A549 (cell line): ENCODE measurements around the gene NXN. TPM values are rescaled to one million over a fixed set of nuclear protein-coding genes. Genes with fewer than 3 reads are reported as not detected.

ENCODE experiments used
- ATAC-seq, 2 experiments: fragments of 200-7000 bp in 1 of 2; fragments of >200 bp in 1 of 2; cut with Nextera tagmentation in 1 of 2; cut with Tn5 transposase in 1 of 2; 3 replicates each; pipeline versions ENCODE4 v1.8.0 to v1.9.1; 2018 to 2020; ENCODE audit warnings: mild to moderate bottlenecking in 1 of 2, moderate library complexity in 1 of 2
- CTCF ChIA-PET: fragments of 300-600 bp; sonication (Branson Sonifier 250); formaldehyde crosslinking; extraction: SDS; loops from one replicate; lab custom pipeline; 2021; ENCODE audit warnings: antibody characterized with exemption, inconsistent platforms; lab: Yijun Ruan, JAX
- POLR2A ChIA-PET: fragments of 350-600 bp; formaldehyde crosslinking; extraction: SDS; loops from one replicate; lab custom pipeline; 2021; ENCODE audit warnings: antibody characterized with exemption, inconsistent platforms; lab: Yijun Ruan, JAX
- DNase-seq, 2 experiments: peaks; one replicate each; pipeline versions ENCODE4 v3.0.0 to v3.0.0-alpha.2; 2011 to 2016; ENCODE audit warnings: low read depth in 1 of 2, low spot score in 1 of 2
- FAIRE-seq: peaks from 2 replicates; lab custom pipeline; 2011; peaks lifted over from hg19 to GRCh38; lab: Jason Lieb, UNC
- H3K27ac ChIP-seq, 2 experiments: fragments of >200 bp; sonication (Bioruptor Twin); formaldehyde crosslinking; 3 replicates each; pipeline ENCODE4 v1.5.1; 2016 to 2017
- H3K4me1 ChIP-seq: fragments of >200 bp; sonication (Bioruptor Twin); formaldehyde crosslinking; 3 replicates; pipeline ENCODE4 v1.6.1; 2016
- H3K4me2 ChIP-seq: fragments of >200 bp; sonication (Bioruptor Twin); formaldehyde crosslinking; 3 replicates; pipeline ENCODE4 v1.6.1; 2016
- H3K4me3 ChIP-seq: fragments of >200 bp; sonication (Bioruptor Twin); formaldehyde crosslinking; 3 replicates; pipeline ENCODE4 v1.5.1; 2016
- H3K9me3 ChIP-seq: fragments of >200 bp; sonication (Bioruptor Twin); formaldehyde crosslinking; 3 replicates; pipeline ENCODE4 v1.6.1; 2016
- ATOH8 ChIP-seq: fragments of 250-450 bp; sonication (Bioruptor Pico); IDR thresholded peaks from 2 replicates; pipeline ENCODE4 v1.5.0; 2020; ENCODE audit warnings: low read depth, mild to moderate bottlenecking, moderate library complexity
- BCL3 ChIP-seq: fragments of >200 bp; sonication (Bioruptor Twin); formaldehyde crosslinking; IDR thresholded peaks from 3 replicates; pipeline ENCODE4 v1.6.1; 2016
- CBX2 ChIP-seq: fragments of 200-600 bp; sonication (generic); IDR thresholded peaks from 2 replicates; pipeline ENCODE4 v1.6.1; 2016; ENCODE audit warnings: low read depth, mild to moderate bottlenecking, borderline replicate concordance
- CBX8 ChIP-seq: fragments of 200-600 bp; sonication (generic); IDR thresholded peaks from 2 replicates; pipeline ENCODE4 v1.6.1; 2016
- CEBPB ChIP-seq, 2 experiments: fragments of >200 bp in 1 of 2; sonication (Bioruptor Twin) in 1 of 2; formaldehyde crosslinking in 1 of 2; IDR thresholded peaks; 2 replicates each; pipeline ENCODE4 v1.6.1; 2012 to 2016
- CHD2 ChIP-seq: fragments of 150-350 bp; IDR thresholded peaks from 2 replicates; pipeline ENCODE4 v1.6.1; 2014; ENCODE audit warnings: low read length; ENCODE audit not compliant: partially characterized antibody
- EP300 ChIP-seq, 2 experiments: fragments of >200 bp; sonication (Bioruptor Twin); formaldehyde crosslinking; IDR thresholded peaks; 2 replicates in 1 of 2; 3 replicates in 1 of 2; pipeline ENCODE4 v1.6.1; 2016 to 2017
- ESRRA ChIP-seq: fragments of 150-350 bp; IDR thresholded peaks from 2 replicates; pipeline ENCODE4 v1.6.1; 2014; ENCODE audit warnings: mild to moderate bottlenecking, low read length, borderline replicate concordance
- FOSL2 ChIP-seq, 2 experiments: fragments of 450-650 bp in 1 of 2; fragments of >200 bp in 1 of 2; sonication (Bioruptor Twin) in 1 of 2; formaldehyde crosslinking; IDR thresholded peaks; 2 replicates each; pipeline versions ENCODE4 v1.5.0 to v1.6.1; 2016 to 2020; ENCODE audit warnings: mild to moderate bottlenecking in 1 of 2, moderate library complexity in 1 of 2
- GATA3 ChIP-seq: IDR thresholded peaks from 2 replicates; pipeline ENCODE4 v1.6.1; 2012; ENCODE audit warnings: borderline replicate concordance
- HEYL ChIP-seq: fragments of 250-450 bp; sonication (Bioruptor Pico); IDR thresholded peaks from 2 replicates; pipeline ENCODE4 v1.8.0; 2021; ENCODE audit warnings: mild to moderate bottlenecking, moderate library complexity
- HOXB13 ChIP-seq: fragments of 250-450 bp; sonication (Bioruptor Pico); IDR thresholded peaks from 2 replicates; pipeline ENCODE4 v1.5.0; 2020; ENCODE audit warnings: low read depth, mild to moderate bottlenecking, moderate library complexity
- JUN ChIP-seq, 2 experiments: fragments of >200 bp; sonication (Bioruptor Twin); formaldehyde crosslinking; IDR thresholded peaks; 2 replicates in 1 of 2; 3 replicates in 1 of 2; pipeline ENCODE4 v1.6.1; 2016 to 2017
- JUNB ChIP-seq: fragments of >200 bp; sonication (Bioruptor Twin); formaldehyde crosslinking; IDR thresholded peaks from 2 replicates; pipeline ENCODE4 v1.6.1; 2016
- KDM1A ChIP-seq: fragments of 200-600 bp; sonication (generic); IDR thresholded peaks from 2 replicates; pipeline ENCODE4 v1.6.1; 2016; ENCODE audit warnings: low read depth, mild to moderate bottlenecking
- KDM5A ChIP-seq: fragments of 200-600 bp; sonication (generic); IDR thresholded peaks from 2 replicates; pipeline ENCODE4 v1.6.1; 2016; ENCODE audit warnings: antibody characterized with exemption, mild to moderate bottlenecking
- MAX ChIP-seq: IDR thresholded peaks from 2 replicates; pipeline ENCODE4 v1.6.1; 2012
- MAZ ChIP-seq: fragments of 150-350 bp; IDR thresholded peaks from 2 replicates; pipeline ENCODE4 v1.6.1; 2014; ENCODE audit warnings: antibody characterized with exemption, low read depth, low read length, borderline replicate concordance
- MYC ChIP-seq: IDR thresholded peaks from 2 replicates; pipeline ENCODE4 v1.6.1; 2012; ENCODE audit warnings: mild to moderate bottlenecking, inconsistent platforms, low read length, improper control_type of control experiment, borderline replicate concordance
- NPAS2 ChIP-seq: fragments of 250-450 bp; sonication (Bioruptor Pico); IDR thresholded peaks from 2 replicates; pipeline ENCODE4 v1.8.0; 2022; ENCODE audit warnings: mild to moderate bottlenecking, moderate library complexity, borderline replicate concordance
- NR3C1 ChIP-seq: fragments of >200 bp; sonication (Bioruptor Twin); formaldehyde crosslinking; IDR thresholded peaks from 3 replicates; pipeline ENCODE4 v1.6.1; 2017
- PHF8 ChIP-seq: fragments of 200-600 bp; sonication (generic); IDR thresholded peaks from 2 replicates; pipeline ENCODE4 v1.6.1; 2016; ENCODE audit warnings: low read depth, mild to moderate bottlenecking, antibody characterized with exemption, moderate library complexity, borderline replicate concordance
- RNF2 ChIP-seq: fragments of 200-600 bp; sonication (generic); IDR thresholded peaks from 2 replicates; pipeline ENCODE4 v1.6.1; 2016; ENCODE audit warnings: low read depth, mild to moderate bottlenecking, antibody characterized with exemption, moderate library complexity, borderline replicate concordance
- TFCP2L1 ChIP-seq: fragments of 250-450 bp; sonication (Bioruptor Pico); IDR thresholded peaks from 2 replicates; pipeline ENCODE4 v1.5.0; 2021; ENCODE audit warnings: mild to moderate bottlenecking
- ZSCAN20 ChIP-seq: fragments of 250-450 bp; sonication (Bioruptor Pico); IDR thresholded peaks from 2 replicates; pipeline ENCODE4 v1.8.0; 2022; ENCODE audit warnings: mild to moderate bottlenecking, moderate library complexity
- whole genome bisulfite sequencing: methylation state at CpG from one replicate; pipeline ENCODE4 v1.1.6; 2017; ENCODE audit errors: missing lambda C conversion rate; 5-methylcytosine and 5-hydroxymethylcytosine counted together
- polyA plus RNA-seq, 4 experiments: library from polyadenylated mRNA; depleted of rRNA in 3 of 4; stranded (reverse); fragments of >200 nt; fragmentation: RNase III in 1 of 4; extraction: RNeasy Plus Mini Kit Qiagen cat#74134 plus additional on column Dnase treatment in 1 of 4; gene quantifications; 2 replicates in 3 of 4; 3 replicates in 1 of 4; pipeline ENCODE4 v1.2.3, GENCODE V29; 2011 to 2017

NXN gene
- polyA plus RNA-seq, 2 of the 4 experiments (the other 2 are of a cell fraction): 24.6 to 31.1 TPM

GRCh38 chr17:927611-928461 is 51.7 kb downstream of the NXN start:
- Histone ChIP-seq H3K9me3 (no peaks in the 10 kb centered on the region), H3K4me2 (peak overlapping the region; percentile 64), H3K4me1 (peaks cover 53% of the 10 kb centered on the region), H3K4me3 (no peak overlapping the region), H3K27ac (peak overlapping the region; percentile 51 to 69)
- peak; percentile 78 to 80 for ATAC-seq
- peak; percentile 81 for FAIRE-seq
- POLR2A ChIA-PET: interaction anchor here (1.1 to 1.7 kb wide), 3 partner anchors 24 to 146 kb away, joined by 3 to 5 read pairs (median 3); partner anchors contain the start of genes GLOD4 and MRM3
- no peak for TF ChIP-seq HEYL (CRISPR knock-in tag)
- no peak for TF ChIP-seq CHD2
- TF ChIP-seq BCL3: 0 out of 3 replicates have a peak, but pooled peaks have one; percentile 17
- no peak for TF ChIP-seq NPAS2 (CRISPR knock-in tag)
- TF ChIP-seq CEBPB (IDR thresholded peaks at IDR 0.05): peak in 1 of 2 experiments; percentile 71; a peak in 2 of 4 replicates
- no peak for TF ChIP-seq MYC
- no peak for TF ChIP-seq PHF8
- TF ChIP-seq ZSCAN20: no peak
- TF ChIP-seq MAZ: no peak
- peak; percentile 62 for TF ChIP-seq JUNB
- peak in 1 of 2 experiments; percentile 81; a peak in 2 of 5 replicates for TF ChIP-seq EP300 (IDR thresholded peaks at IDR 0.05)
- TF ChIP-seq JUN (IDR thresholded peaks at IDR 0.05): peak; percentile 47 to 59; a peak in 1 of 5 replicates
- TF ChIP-seq CBX2: no peak
- TF ChIP-seq GATA3: peak; percentile 74; the same call in 1 of the 2 replicates
- TF ChIP-seq FOSL2 (IDR thresholded peaks at IDR 0.05): no peak
- peak; percentile 62; the same call in 1 of the 2 replicates for TF ChIP-seq FOSL2 (CRISPR knock-in tag; IDR thresholded peaks at IDR 0.05)
- TF ChIP-seq MAX: peak; percentile 68
- TF ChIP-seq KDM5A: no peak
- TF ChIP-seq TFCP2L1 (CRISPR knock-in tag): no peak
- DNase-seq: peak; percentile 69 to 72
- CTCF ChIA-PET: interaction anchor here (0.6 to 7.6 kb wide), 15 partner anchors 10 to 132 kb away, joined by 3 to 52 read pairs (median 5); partner anchors contain the start of gene NXN
- WGBS: 51% methylated on average over 17 of the region's 17 CpGs

DNA sequence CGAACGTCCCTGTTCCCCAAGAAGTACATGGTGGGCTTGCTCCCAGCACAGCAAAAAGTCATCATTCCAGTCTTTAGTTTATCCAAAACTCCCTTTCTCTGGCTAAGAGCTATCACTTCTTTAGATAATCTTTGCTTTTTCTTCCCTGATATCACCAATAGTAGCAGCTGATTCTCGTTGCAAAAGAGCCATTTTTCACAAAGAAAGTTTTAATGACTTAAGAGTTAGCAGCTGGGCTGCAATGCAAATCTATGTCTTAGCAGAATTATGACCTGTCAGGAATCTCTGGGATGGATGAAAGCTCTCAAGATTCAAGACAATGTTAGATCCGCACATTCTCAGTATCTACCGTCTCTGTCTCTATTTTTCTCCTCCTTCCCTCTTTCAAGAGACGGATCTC is 53.8 kb downstream of the NXN start:
- ChIA-PET POLR2A (interaction anchor here (0.6 kb wide), 2 partner anchors 26 to 29 kb away, joined by 4 to 5 read pairs; no protein-coding TSS in a partner anchor), CTCF (interaction anchor here (1.0 to 7.6 kb wide), 5 partner anchors 11 to 71 kb away, joined by 4 to 52 read pairs (median 7); partner anchors contain the start of genes NXN and TIMM22)
- Histone ChIP-seq H3K4me3 (no peak overlapping the region), H3K4me1 (peaks cover 51% of the 10 kb centered on the region), H3K4me2 (no peak overlapping the region), H3K27ac (peak overlapping the region in 1 of 2 experiments; percentile 69; a peak in 2 of 6 replicates), H3K9me3 (no peaks in the 10 kb centered on the region)
- FAIRE-seq: no peak
- 87% methylated on average over 6 of the region's 6 CpGs for WGBS
- DNase-seq: no peak
- TF ChIP-seq PHF8 (no peak), HOXB13 (CRISPR knock-in tag) (no peak), JUNB (no peak), ATOH8 (CRISPR knock-in tag) (no peak), CEBPB (IDR thresholded peaks at IDR 0.05) (no peak), BCL3 (no peak), NR3C1 (no peak), CBX8 (no peak), RNF2 (no peak), KDM1A (no peak), ESRRA (no peak), HEYL (CRISPR knock-in tag) (no peak)
- no peak for ATAC-seq
